ENCODE data around the gene CEMIP2.
"Not testable (repeated sequence)": the region's sequence is repeated elsewhere in the genome, so short reads cannot be mapped to it uniquely, and the experiment has no call there.

The CEMIP2 gene

DNA sequence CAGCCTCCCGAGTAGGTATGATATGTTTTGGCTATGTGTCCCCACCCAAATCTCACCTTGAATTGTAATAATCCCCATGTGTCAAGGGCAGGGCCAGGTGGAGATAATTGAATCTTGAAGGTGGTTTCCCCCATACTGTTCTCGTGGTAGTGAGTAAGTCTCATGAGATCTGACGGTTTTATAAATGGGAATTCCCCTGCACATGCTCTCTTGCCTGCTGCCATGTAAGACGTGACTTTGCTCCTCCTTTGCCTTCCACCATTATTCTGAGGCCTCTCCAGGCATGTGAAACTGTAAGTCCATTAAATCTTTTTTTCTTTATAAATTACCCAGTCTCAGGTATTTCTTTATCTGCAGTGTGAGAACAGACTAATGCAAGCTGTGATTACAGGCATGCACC, 111.0 kb downstream of the CEMIP2 start:
- H3K4me1 ChIP-seq (ENCODE audit: control insufficient read depth, insufficient read depth, low read length); H3K9me3 ChIP-seq (ENCODE audit: control insufficient read depth, low read length); H3K36me3 ChIP-seq (ENCODE audit: control insufficient read depth, insufficient read depth, low read length, severe bottlenecking); H3K9ac ChIP-seq (ENCODE audit: low read length); DNase-seq (ENCODE audit: low read depth); H3K4me3 ChIP-seq (ENCODE audit: low read length); H3K27me3 ChIP-seq (replicated peaks; ENCODE audit: control insufficient read depth, insufficient read depth, low read length): not testable (repeated sequence)

- no peak overlapping the region for H3K9ac ChIP-seq (ENCODE audit: low read length)
- no peak for DNase-seq (ENCODE audit: low read depth)
- H3K36me3 ChIP-seq (ENCODE audit: control insufficient read depth, insufficient read depth, low read length, severe bottlenecking) = no peaks in the 10 kb centered on the region
- no peak overlapping the region for H3K4me3 ChIP-seq (ENCODE audit: low read length)
- H3K4me1 ChIP-seq (ENCODE audit: control insufficient read depth, insufficient read depth, low read length) = peaks cover under 1% of the 10 kb centered on the region
- H3K27me3 ChIP-seq (replicated peaks; ENCODE audit: control insufficient read depth, insufficient read depth, low read length) = no peaks in the 10 kb centered on the region
- no peaks in the 10 kb centered on the region for H3K9me3 ChIP-seq (ENCODE audit: control insufficient read depth, low read length)
Observed at GRCh38 chr9:71656496-71656895, 111.8 kb downstream of the CEMIP2 start.

DNA sequence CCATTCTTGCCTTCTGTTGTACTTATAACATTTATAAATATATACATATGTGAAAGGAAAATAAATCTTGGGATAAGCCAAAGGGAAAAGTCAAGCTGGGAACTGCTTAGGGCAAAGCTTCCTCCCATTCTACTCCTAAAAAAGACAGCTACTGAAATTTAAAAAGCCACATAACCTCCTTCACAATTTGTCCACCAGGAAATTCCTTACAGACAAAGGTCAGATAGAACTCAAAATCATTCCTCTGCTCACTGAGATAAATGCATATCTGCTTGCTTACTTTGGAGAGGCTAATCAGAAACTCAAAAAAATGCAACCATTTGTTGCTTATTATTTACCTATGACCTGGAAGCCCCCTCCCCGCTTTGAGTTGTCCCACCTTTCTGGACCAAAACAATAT, 112.5 kb downstream of the CEMIP2 start:
- Histone ChIP-seq H3K27me3 (replicated peaks; ENCODE audit: control insufficient read depth, insufficient read depth, low read length) (no peaks in the 10 kb centered on the region), H3K9me3 (ENCODE audit: control insufficient read depth, low read length) (no peaks in the 10 kb centered on the region), H3K4me1 (ENCODE audit: control insufficient read depth, insufficient read depth, low read length) (no peaks in the 10 kb centered on the region), H3K36me3 (ENCODE audit: control insufficient read depth, insufficient read depth, low read length, severe bottlenecking) (no peaks in the 10 kb centered on the region), H3K9ac (ENCODE audit: low read length) (no peak overlapping the region), H3K4me3 (ENCODE audit: low read length) (no peak overlapping the region)
- no peak for DNase-seq (ENCODE audit: low read depth)

DNA sequence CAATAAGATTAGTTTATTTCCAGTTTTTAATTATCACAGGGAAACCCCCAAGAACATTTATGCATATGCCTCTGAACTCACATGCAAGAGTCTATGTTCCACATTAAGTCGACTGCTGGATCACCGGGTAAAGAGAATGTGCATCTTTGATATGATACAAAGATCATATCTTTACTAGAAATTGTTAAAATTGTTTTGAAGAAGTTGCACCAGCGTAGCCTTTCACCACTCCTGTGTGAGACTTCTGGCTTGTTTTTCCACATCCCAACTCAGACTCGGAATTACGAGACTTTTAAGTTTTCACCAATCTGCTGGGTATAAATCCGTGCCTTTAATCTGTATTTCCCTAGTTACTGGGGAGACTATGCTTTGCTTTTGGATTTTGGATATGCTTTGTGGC, 113.2 kb downstream of the CEMIP2 start:
- H3K4me3 ChIP-seq (ENCODE audit: low read length) = no peak overlapping the region
- no peak for DNase-seq (ENCODE audit: low read depth)

DNA sequence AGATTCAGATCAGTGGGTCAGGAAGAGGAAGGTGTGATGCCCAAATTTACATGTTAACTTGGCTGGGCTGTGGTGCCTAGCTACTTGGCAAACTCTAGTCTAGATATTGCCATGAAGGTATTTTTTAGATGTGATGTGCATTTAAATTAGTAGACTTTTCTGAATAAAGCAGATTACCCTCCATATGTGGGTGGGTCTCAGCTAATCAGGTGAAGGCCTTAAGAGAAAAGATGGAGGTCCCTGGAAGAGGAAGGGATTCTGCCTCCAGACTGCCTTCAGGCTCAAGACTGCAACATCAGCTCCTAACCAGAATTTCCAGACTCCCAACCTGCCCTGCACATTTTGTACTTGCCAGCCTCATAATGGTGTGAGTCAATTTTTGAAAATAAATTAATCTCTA, 115.8 kb downstream of the CEMIP2 start:
- H3K27me3 ChIP-seq (replicated peaks; ENCODE audit: control insufficient read depth, insufficient read depth, low read length) = no peaks in the 10 kb centered on the region
- H3K9me3 ChIP-seq (ENCODE audit: control insufficient read depth, low read length) = no peaks in the 10 kb centered on the region
- H3K4me1 ChIP-seq (ENCODE audit: control insufficient read depth, insufficient read depth, low read length) = peaks cover 3% of the 10 kb centered on the region
- no peak overlapping the region for H3K9ac ChIP-seq (ENCODE audit: low read length)
- no peaks in the 10 kb centered on the region for H3K36me3 ChIP-seq (ENCODE audit: control insufficient read depth, insufficient read depth, low read length, severe bottlenecking)
- DNase-seq (ENCODE audit: low read depth) = no peak
- no peak overlapping the region for H3K4me3 ChIP-seq (ENCODE audit: low read length)

More for the DNA sequence above, 113.2 kb downstream of the CEMIP2 start:
- Histone ChIP-seq H3K36me3 (ENCODE audit: control insufficient read depth, insufficient read depth, low read length, severe bottlenecking) (no peaks in the 10 kb centered on the region), H3K9me3 (ENCODE audit: control insufficient read depth, low read length) (no peaks in the 10 kb centered on the region), H3K27me3 (replicated peaks; ENCODE audit: control insufficient read depth, insufficient read depth, low read length) (no peaks in the 10 kb centered on the region), H3K9ac (ENCODE audit: low read length) (no peak overlapping the region), H3K4me1 (ENCODE audit: control insufficient read depth, insufficient read depth, low read length) (no peaks in the 10 kb centered on the region)

DNA sequence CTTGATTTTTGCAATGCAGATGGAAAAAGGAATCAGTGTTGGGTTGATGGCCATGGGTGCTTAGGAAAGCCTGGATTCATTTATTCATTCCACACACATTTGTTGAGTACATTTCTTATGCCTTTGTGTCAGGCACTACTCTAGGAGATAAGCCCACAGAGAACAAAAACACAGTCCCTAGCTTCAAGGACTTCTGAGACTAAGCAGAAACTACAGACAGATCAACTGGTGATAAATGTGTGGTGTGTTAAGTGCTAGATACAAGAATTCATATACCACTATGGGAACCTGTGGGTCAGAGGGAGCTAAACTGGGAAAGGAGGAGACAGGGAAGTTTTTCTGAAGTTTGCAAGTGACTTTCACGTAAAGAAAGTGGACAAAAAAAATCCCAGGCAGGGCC, 119.9 kb downstream of the CEMIP2 start:
- H3K36me3 ChIP-seq (ENCODE audit: control insufficient read depth, insufficient read depth, low read length, severe bottlenecking) = no peaks in the 10 kb centered on the region
- H3K9me3 ChIP-seq (ENCODE audit: control insufficient read depth, low read length) = no peaks in the 10 kb centered on the region
- no peak overlapping the region for H3K9ac ChIP-seq (ENCODE audit: low read length)
- no peak for DNase-seq (ENCODE audit: low read depth)
- H3K4me1 ChIP-seq (ENCODE audit: control insufficient read depth, insufficient read depth, low read length) = peaks cover 6% of the 10 kb centered on the region
- H3K27me3 ChIP-seq (replicated peaks; ENCODE audit: control insufficient read depth, insufficient read depth, low read length) = no peaks in the 10 kb centered on the region
- no peak overlapping the region for H3K4me3 ChIP-seq (ENCODE audit: low read length)

DNA sequence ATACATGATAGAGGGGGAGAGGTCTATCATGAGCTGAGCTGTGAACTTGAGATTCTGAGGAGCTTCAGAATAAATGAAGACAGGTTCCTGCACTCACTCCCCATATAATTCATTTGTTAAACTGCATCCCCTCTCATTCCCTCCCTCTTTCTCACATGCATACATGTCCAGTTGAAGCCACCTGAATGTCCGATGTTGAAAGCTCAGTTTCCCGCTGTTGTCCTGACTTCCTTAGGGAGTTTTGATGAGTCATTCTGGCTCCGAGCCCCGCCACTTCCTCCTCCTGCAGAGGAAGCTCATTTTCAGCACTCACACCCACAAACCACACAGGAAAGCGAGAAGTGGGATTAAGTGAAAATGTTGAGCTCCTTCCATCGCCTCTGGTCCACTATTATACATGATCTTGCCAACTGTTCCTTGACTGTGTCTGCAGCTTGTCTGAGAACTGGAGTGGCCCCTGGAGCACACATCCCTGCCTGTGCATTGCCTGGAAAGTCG, 121.2 kb downstream of the CEMIP2 start:
- peaks cover 6% of the 10 kb centered on the region for H3K4me1 ChIP-seq (ENCODE audit: control insufficient read depth, insufficient read depth, low read length)
- no peaks in the 10 kb centered on the region for H3K9me3 ChIP-seq (ENCODE audit: control insufficient read depth, low read length)
- H3K9ac ChIP-seq (ENCODE audit: low read length) = no peak overlapping the region
- peak; percentile 70 for DNase-seq (ENCODE audit: low read depth)
- H3K36me3 ChIP-seq (ENCODE audit: control insufficient read depth, insufficient read depth, low read length, severe bottlenecking) = no peaks in the 10 kb centered on the region
- H3K27me3 ChIP-seq (replicated peaks; ENCODE audit: control insufficient read depth, insufficient read depth, low read length) = no peaks in the 10 kb centered on the region
- peak overlapping the region; percentile 56 for H3K4me3 ChIP-seq (ENCODE audit: low read length)

- Histone ChIP-seq H3K9me3 (ENCODE audit: control insufficient read depth, low read length) (no peaks in the 10 kb centered on the region), H3K9ac (ENCODE audit: low read length) (no peak overlapping the region), H3K27me3 (replicated peaks; ENCODE audit: control insufficient read depth, insufficient read depth, low read length) (no peaks in the 10 kb centered on the region), H3K36me3 (ENCODE audit: control insufficient read depth, insufficient read depth, low read length, severe bottlenecking) (no peaks in the 10 kb centered on the region), H3K4me1 (ENCODE audit: control insufficient read depth, insufficient read depth, low read length) (peaks cover 6% of the 10 kb centered on the region), H3K4me3 (ENCODE audit: low read length) (no peak overlapping the region)
- DNase-seq (ENCODE audit: low read depth) = peak; percentile 65
Observed at GRCh38 chr9:71646131-71646530, 122.2 kb downstream of the CEMIP2 start.

- Histone ChIP-seq H3K9ac (ENCODE audit: low read length) (no peak overlapping the region), H3K9me3 (ENCODE audit: control insufficient read depth, low read length) (no peaks in the 10 kb centered on the region), H3K27me3 (replicated peaks; ENCODE audit: control insufficient read depth, insufficient read depth, low read length) (no peaks in the 10 kb centered on the region), H3K36me3 (ENCODE audit: control insufficient read depth, insufficient read depth, low read length, severe bottlenecking) (no peaks in the 10 kb centered on the region), H3K4me1 (ENCODE audit: control insufficient read depth, insufficient read depth, low read length) (peaks cover 6% of the 10 kb centered on the region), H3K4me3 (ENCODE audit: low read length) (no peak overlapping the region)
- DNase-seq (ENCODE audit: low read depth) = no peak
Observed at GRCh38 chr9:71644819-71645362, 123.4 kb downstream of the CEMIP2 start.

GRCh38 chr9:71643330-71643729, 125.0 kb downstream of the CEMIP2 start:
- no peak overlapping the region for H3K4me3 ChIP-seq (ENCODE audit: low read length)
- no peak for DNase-seq (ENCODE audit: low read depth)
- H3K9ac ChIP-seq (ENCODE audit: low read length) = no peak overlapping the region
- H3K27me3 ChIP-seq (replicated peaks; ENCODE audit: control insufficient read depth, insufficient read depth, low read length) = peaks cover 3% of the 10 kb centered on the region
- H3K4me1 ChIP-seq (ENCODE audit: control insufficient read depth, insufficient read depth, low read length) = peaks cover 6% of the 10 kb centered on the region
- no peaks in the 10 kb centered on the region for H3K36me3 ChIP-seq (ENCODE audit: control insufficient read depth, insufficient read depth, low read length, severe bottlenecking)
- no peaks in the 10 kb centered on the region for H3K9me3 ChIP-seq (ENCODE audit: control insufficient read depth, low read length)

GRCh38 chr9:71642056-71642455, 126.3 kb downstream of the CEMIP2 start:
- no peaks in the 10 kb centered on the region for H3K4me1 ChIP-seq (ENCODE audit: control insufficient read depth, insufficient read depth, low read length)
- no peaks in the 10 kb centered on the region for H3K36me3 ChIP-seq (ENCODE audit: control insufficient read depth, insufficient read depth, low read length, severe bottlenecking)
- H3K9ac ChIP-seq (ENCODE audit: low read length) = no peak overlapping the region
- no peak overlapping the region for H3K4me3 ChIP-seq (ENCODE audit: low read length)
- no peaks in the 10 kb centered on the region for H3K9me3 ChIP-seq (ENCODE audit: control insufficient read depth, low read length)
- H3K27me3 ChIP-seq (replicated peaks; ENCODE audit: control insufficient read depth, insufficient read depth, low read length) = peaks cover 3% of the 10 kb centered on the region
- DNase-seq (ENCODE audit: low read depth) = no peak

- no peak for DNase-seq (ENCODE audit: low read depth)
- Histone ChIP-seq H3K36me3 (ENCODE audit: control insufficient read depth, insufficient read depth, low read length, severe bottlenecking) (no peaks in the 10 kb centered on the region), H3K4me3 (ENCODE audit: low read length) (no peak overlapping the region), H3K4me1 (ENCODE audit: control insufficient read depth, insufficient read depth, low read length) (no peaks in the 10 kb centered on the region), H3K27me3 (replicated peaks; ENCODE audit: control insufficient read depth, insufficient read depth, low read length) (peaks cover 3% of the 10 kb centered on the region), H3K9ac (ENCODE audit: low read length) (no peak overlapping the region), H3K9me3 (ENCODE audit: control insufficient read depth, low read length) (no peaks in the 10 kb centered on the region)
Observed at GRCh38 chr9:71638627-71639026, 129.7 kb downstream of the CEMIP2 start.
